H7 (cell line): ENCODE results near the gene RANBP17. TPM values are rescaled to one million over a fixed set of nuclear protein-coding genes. Genes with fewer than 3 reads are reported as not detected.
A peak's percentile ranks its signal among the peaks of the same experiment; 100 is the strongest.
"Not testable (repeated sequence)": the region's sequence is repeated elsewhere in the genome, so short reads cannot be mapped to it uniquely, and the experiment has no call there.

ENCODE experiments used
- DNase-seq: peaks from one replicate; pipeline ENCODE4 v3.0.0; 2012
- H3K27me3 ChIP-seq: 2 replicates; pipeline ENCODE4 v1.6.0; 2011; ENCODE audit warnings: mild to moderate bottlenecking, low read length; ENCODE audit not compliant: control insufficient read depth, insufficient read depth
- H3K36me3 ChIP-seq: replicated peaks from 2 replicates; pipeline ENCODE4 v1.5.1; 2011; ENCODE audit warnings: low read length; ENCODE audit not compliant: control insufficient read depth, insufficient read depth
- H3K4me3 ChIP-seq: 2 replicates; pipeline ENCODE4 v1.5.1; 2011; ENCODE audit warnings: low read depth, mild to moderate bottlenecking, control low read depth, low read length, moderate library complexity; ENCODE audit not compliant: insufficient read depth
- total RNA-seq: library from RNA; depleted of rRNA; stranded (reverse); fragments of >200 nt; shearing (Covaris generic); gene quantifications from 2 replicates; pipeline ENCODE4 v1.2.3, GENCODE V29; 2014

The RANBP17 gene
- total RNA-seq, 1 experiment from 2014 or later = 6.4 TPM

DNA sequence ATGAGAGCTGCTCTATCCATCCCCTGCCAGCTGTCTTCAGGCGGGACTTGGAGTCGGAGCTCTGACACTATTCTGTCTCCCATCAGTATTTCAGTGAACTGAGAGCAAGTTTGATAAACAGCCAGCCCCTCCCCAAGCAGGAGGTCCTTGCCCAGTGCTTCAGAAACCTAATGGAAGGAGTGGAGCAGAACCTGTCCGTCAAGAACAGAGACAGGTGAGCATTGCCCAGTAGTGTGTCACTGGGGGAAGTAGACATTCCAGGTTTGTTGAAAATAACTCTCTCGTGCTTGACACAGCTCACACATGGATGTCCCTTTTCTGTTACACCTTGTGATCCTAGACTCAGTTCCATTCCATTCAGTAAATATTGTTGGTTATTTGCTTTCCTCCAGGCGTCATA, 434.0 kb downstream of the RANBP17 start:
- no peaks in the 10 kb centered on the region for H3K27me3 ChIP-seq
- H3K4me3 ChIP-seq = no peak overlapping the region
- DNase-seq = no peak
- H3K36me3 ChIP-seq = no peaks in the 10 kb centered on the region

DNA sequence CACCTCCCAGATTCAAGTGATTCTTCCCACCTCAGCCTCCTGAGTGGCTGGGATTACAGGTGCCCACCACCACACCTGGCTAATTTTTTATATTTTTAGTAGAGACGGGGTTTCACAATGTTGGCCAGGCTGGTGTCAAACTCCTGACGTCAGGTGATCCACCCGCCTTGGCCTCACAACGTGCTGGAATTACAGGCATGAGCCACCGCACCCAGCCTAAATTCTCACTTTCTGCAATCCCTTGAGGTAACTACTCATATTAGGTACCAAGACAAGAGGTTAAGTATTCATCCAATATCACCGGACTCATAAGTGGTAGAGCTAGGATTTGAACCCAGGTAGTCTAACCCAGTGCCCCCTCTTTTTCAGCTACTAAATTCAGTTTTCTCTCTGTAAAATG, 436.1 kb downstream of the RANBP17 start:
- H3K4me3 ChIP-seq, DNase-seq, H3K27me3 ChIP-seq, H3K36me3 ChIP-seq: not testable (repeated sequence)

DNA sequence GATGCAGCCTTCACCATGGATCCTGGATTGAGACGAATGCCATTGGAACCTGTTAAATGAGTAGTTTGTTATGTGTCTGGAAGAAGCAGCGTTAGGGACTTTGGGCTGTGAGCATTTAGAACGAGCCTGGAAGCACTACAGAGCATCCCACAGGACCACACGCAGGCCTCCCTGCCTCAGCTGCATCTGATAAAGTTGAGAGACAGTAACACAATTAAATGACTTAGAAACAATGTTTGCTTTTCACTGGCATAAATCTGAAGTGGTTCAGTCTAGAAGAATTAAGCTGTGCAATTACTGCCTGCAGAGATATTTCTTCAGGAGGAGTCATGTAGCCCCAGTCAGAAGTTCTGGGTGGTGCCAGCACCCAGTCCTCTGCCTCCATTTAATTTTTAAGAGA, 437.4 kb downstream of the RANBP17 start:
- H3K27me3 ChIP-seq = peaks cover 20% of the 10 kb centered on the region
- no peaks in the 10 kb centered on the region for H3K36me3 ChIP-seq
- no peak for DNase-seq
- H3K4me3 ChIP-seq = no peak overlapping the region

DNA sequence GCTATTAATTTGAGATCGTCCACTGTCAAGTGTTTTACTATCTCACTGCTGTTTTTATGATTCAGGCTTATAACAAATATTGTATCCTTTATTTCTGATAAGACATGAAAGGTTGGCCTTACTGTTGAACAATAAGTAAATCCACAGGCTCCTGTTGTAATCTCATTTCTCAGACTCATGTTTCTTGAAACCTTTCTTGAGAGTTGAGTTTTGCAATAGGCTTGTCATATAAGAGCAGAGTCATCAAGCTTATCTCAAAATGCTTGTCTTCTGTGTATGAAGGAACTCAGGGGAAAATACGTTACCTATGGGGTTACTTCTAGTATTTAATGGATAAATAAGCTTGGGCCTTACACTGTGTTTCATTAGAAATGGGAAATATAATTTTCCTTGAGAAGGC, 438.0 kb downstream of the RANBP17 start:
- H3K4me3 ChIP-seq = no peak overlapping the region
- DNase-seq = no peak
- H3K36me3 ChIP-seq = no peaks in the 10 kb centered on the region
- H3K27me3 ChIP-seq = peaks cover 26% of the 10 kb centered on the region

GRCh38 chr5:171300358-171300757, 438.5 kb downstream of the RANBP17 start:
- DNase-seq = no peak
- H3K36me3 ChIP-seq = no peaks in the 10 kb centered on the region

GRCh38 chr5:171306166-171306565, 444.3 kb downstream of the RANBP17 start:
- H3K27me3 ChIP-seq = peaks cover 89% of the 10 kb centered on the region
- no peak for DNase-seq
- H3K4me3 ChIP-seq = no peak overlapping the region
- H3K36me3 ChIP-seq = no peaks in the 10 kb centered on the region

More at GRCh38 chr5:171300358-171300757, 438.5 kb downstream of the RANBP17 start:
- Histone ChIP-seq H3K27me3 (peaks cover 31% of the 10 kb centered on the region), H3K4me3 (no peak overlapping the region)

GRCh38 chr5:171306781-171307591, 445.2 kb downstream of the RANBP17 start:
- peaks cover 96% of the 10 kb centered on the region for H3K27me3 ChIP-seq
- H3K36me3 ChIP-seq = no peaks in the 10 kb centered on the region
- no peak overlapping the region for H3K4me3 ChIP-seq
- peak; percentile 77 for DNase-seq

GRCh38 chr5:171307789-171308452, 446.1 kb downstream of the RANBP17 start:
- H3K36me3 ChIP-seq = no peaks in the 10 kb centered on the region
- H3K4me3 ChIP-seq = peak overlapping the region; percentile 18
- DNase-seq = no peak

DNA sequence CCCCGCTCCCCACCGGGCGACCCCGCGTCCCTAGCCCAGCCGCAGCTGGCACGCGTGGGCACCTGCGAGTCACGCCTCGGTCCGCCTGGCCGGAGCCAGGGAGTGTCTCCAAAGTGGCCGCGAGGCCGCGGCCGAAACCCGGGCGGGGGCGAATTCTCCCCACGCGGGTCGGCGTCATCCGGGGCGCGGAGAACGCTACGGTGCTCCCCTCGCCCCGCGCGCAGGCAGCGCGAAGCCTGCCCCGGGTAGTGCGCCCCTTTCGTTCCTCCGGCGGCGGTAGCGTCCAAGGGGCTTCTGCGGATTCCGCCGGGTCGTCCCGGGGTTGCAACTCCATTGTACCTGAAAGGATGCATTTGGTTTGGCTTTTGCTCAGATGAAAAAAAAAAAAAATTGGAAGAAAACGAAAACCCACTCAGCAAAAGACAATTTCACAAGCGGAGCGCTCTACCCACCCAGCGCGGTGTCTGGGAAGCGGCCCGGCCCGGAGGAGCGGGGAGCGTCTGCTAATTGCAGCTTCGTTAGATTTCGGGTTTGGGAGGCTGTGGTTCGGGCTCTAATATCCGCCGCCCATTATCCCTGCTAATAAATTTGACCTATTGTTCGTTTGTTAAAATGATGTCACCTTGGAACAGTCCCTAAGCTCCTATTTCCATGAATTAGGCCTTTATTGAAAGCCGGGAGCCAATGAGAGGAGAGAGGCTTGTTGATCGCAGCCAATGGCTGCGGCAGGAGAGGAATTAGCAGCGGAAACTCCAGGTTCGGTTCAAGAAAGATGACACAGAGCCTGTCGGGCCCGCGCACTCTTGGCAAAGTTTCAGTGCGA, 446.8 kb downstream of the RANBP17 start, which contains the start of gene TLX3:
TLX3 (plus strand) TSS at position 796 of the 823 bp plus-strand sequence. CDS start 118 bp downstream, outside the sequence.
- DNase-seq = peak; percentile 92
- Histone ChIP-seq H3K27me3 (peaks cover 100% of the 10 kb centered on the region), H3K36me3 (no peaks in the 10 kb centered on the region), H3K4me3 (peak within 1 kb of the TSS; percentile 28)

More at GRCh38 chr5:171307789-171308452, 446.1 kb downstream of the RANBP17 start:
- H3K27me3 ChIP-seq = peaks cover 100% of the 10 kb centered on the region

- peak; percentile 81 for DNase-seq
These were observed 447.7 kb downstream of the RANBP17 start for GRCh38 chr5:171309276-171310211.

GRCh38 chr5:171310212-171310818, 448.5 kb downstream of the RANBP17 start:
- peaks cover 100% of the 10 kb centered on the region for H3K27me3 ChIP-seq
- H3K4me3 ChIP-seq = peak overlapping the region; percentile 10; the same call in 1 of the 2 replicates
- no peaks in the 10 kb centered on the region for H3K36me3 ChIP-seq
- peak; percentile 86 for DNase-seq

More at GRCh38 chr5:171309276-171310211, 447.7 kb downstream of the RANBP17 start:
- Histone ChIP-seq H3K36me3 (no peaks in the 10 kb centered on the region), H3K4me3 (peak overlapping the region; percentile 28), H3K27me3 (peaks cover 100% of the 10 kb centered on the region)

- Histone ChIP-seq H3K36me3 (no peaks in the 10 kb centered on the region), H3K27me3 (peaks cover 100% of the 10 kb centered on the region), H3K4me3 (peak overlapping the region; percentile 12; the same call in 1 of the 2 replicates)
- no peak for DNase-seq
These were observed 449.1 kb downstream of the RANBP17 start for GRCh38 chr5:171310819-171311321.
